Measurements from ENCODE around the gene WFDC13. TPM values are rescaled to one million over a fixed set of nuclear protein-coding genes. Genes with fewer than 3 reads are reported as not detected.
A peak's percentile ranks its signal among the peaks of the same experiment; 100 is the strongest.
"Not testable (repeated sequence)": the region's sequence is repeated elsewhere in the genome, so short reads cannot be mapped to it uniquely, and the experiment has no call there.

The WFDC13 gene
- total and polyA plus RNA-seq, 4 experiments from 2014 or later, result not detected

DNA sequence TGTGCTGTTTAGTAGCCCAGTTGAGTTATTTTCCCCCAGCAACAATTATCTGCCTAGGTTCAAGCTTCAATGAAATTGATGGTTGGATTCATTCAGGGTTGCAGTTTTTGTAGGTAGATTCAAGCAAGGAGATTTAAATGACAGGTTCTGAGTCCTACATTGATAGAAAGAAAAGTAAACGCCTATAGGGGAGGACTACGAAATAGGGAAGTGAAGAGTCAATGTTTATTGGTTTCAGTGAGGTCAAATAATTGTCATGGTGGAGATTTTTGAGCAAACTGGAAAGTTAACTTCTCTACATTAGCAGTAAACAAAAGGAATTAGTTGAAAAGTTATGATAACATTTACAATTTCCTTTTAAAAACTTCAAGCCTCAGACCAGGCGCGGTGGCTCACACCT is 734 bp upstream of the WFDC13 start:
- H3K27ac ChIP-seq (ENCODE audit: low read depth, low read length), result no peak overlapping the region
- H3K36me3 Mint-ChIP-seq, result no peaks in the 10 kb centered on the region

DNA sequence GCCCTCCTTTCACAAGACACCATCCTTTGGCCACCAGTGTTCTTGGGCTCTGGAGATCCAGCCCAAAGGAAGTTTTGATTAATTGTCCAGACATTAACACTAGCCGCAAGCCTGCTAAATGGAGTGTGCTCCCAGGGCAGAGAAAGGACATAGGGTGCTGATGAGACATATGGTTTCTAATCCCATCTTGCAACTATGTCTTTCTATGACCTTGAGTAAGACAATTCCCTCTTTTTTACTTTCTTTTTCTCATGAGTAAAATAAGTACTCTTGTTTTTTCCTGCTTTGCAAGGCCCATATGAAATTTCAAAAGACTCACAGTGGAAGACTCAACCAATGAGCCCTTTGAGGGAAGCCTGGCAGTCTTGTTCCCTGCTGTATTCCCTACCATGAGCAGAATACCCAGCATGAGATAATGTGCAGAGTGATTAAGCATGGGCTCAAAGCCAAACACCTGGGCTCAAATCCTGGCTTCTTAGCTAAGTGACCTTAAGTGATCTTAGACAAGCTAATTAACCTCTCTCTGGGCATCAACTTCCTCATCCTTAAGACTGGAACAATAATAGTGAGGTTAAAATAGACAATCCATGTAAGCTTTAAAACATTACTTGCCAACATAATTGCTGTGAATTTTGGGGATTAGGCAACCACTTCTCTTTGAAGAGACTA is 3.3 kb downstream of the WFDC13 start, which contains the start of gene WFDC10B:
WFDC10B (minus strand) TSS at position 51 of the 669 bp plus-strand sequence. CDS start 19,027 bp downstream, outside the sequence.
- CTCF ChIA-PET (ENCODE audit: partially characterized antibody), result interaction anchor here (0.6 kb wide), 1 partner anchor 67 kb away, joined by 5 read pairs; no protein-coding TSS in a partner anchor

More for the DNA sequence above, 734 bp upstream of the WFDC13 start:
- Mint-ChIP-seq H3K27me3 (peaks cover 20% of the 10 kb centered on the region in 2 donors), H3K4me3 (no peak overlapping the region), H3K4me1 (no peaks in the 10 kb centered on the region), H3K9me3 (no peaks in the 10 kb centered on the region), H3K27ac (no peak overlapping the region)
- POLR2A ChIA-PET (ENCODE audit: partially characterized antibody), result no interaction called here
- CTCF ChIA-PET (ENCODE audit: partially characterized antibody), result no interaction called here
- H3K4me3 ChIP-seq (ENCODE audit: low read length in 2 of 2), result no peak overlapping the region
- DNase-seq, result no peak
- H3K9me3 ChIP-seq (ENCODE audit: control insufficient read depth in 1 of 2, low read length in 2 of 2), result no peaks in the 10 kb centered on the region
- no peaks in the 10 kb centered on the region for H3K36me3 ChIP-seq (ENCODE audit: insufficient read depth, low read length)
- intact Hi-C loops (cut with micrococcal nuclease), result no loop called here
- no peaks in the 10 kb centered on the region for H3K27me3 ChIP-seq (ENCODE audit: insufficient read depth, low read length)
- no peaks in the 10 kb centered on the region for H3K4me1 ChIP-seq (ENCODE audit: insufficient read depth, low read length)

DNA sequence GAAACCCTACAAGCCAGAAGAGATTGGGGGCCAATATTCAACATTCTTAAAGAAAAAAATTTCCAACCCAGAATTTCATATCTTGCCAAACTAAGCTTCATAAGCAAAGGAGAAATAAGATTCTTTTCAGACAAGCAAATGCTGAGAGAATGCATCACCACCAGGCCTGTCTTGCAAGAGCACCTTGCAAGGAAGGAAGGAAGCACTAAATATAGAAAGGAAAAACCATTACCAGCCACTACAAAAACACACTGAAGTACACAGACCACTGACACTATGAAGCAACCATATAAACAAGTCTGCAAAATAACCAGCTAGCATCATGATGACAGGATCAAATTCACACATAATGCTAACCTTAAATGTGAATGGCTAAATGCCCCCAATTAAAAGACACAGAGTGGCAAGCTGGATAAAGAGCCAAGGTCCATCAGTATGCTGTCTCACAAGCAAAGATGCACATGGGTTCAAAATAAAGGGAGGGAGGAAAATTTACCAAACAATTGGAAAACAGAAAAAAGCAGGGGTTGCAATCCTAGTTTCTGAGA is 14.4 kb downstream of the WFDC13 start:
- H3K27ac Mint-ChIP-seq; H3K36me3 ChIP-seq (ENCODE audit: insufficient read depth, low read length); H3K36me3 Mint-ChIP-seq; H3K27me3 ChIP-seq (ENCODE audit: insufficient read depth, low read length); H3K9me3 Mint-ChIP-seq; DNase-seq; H3K4me3 ChIP-seq (ENCODE audit: low read length in 2 of 2); H3K9me3 ChIP-seq (ENCODE audit: control insufficient read depth in 1 of 2, low read length in 2 of 2); intact Hi-C loops (cut with micrococcal nuclease); H3K4me1 ChIP-seq (ENCODE audit: insufficient read depth, low read length); H3K27ac ChIP-seq (ENCODE audit: low read depth, low read length); H3K4me3 Mint-ChIP-seq; CTCF ChIA-PET (ENCODE audit: partially characterized antibody); H3K4me1 Mint-ChIP-seq: not testable (repeated sequence)
- H3K27me3 Mint-ChIP-seq, result peaks cover 19 to 32% of the 10 kb centered on the region in 2 donors
- POLR2A ChIA-PET (ENCODE audit: partially characterized antibody), result interaction anchor here (0.6 kb wide), 1 partner anchor 1568 kb away, joined by 3 read pairs; no protein-coding TSS in a partner anchor

More for the DNA sequence above, 3.3 kb downstream of the WFDC13 start, which contains the start of gene WFDC10B:
- Mint-ChIP-seq H3K4me3 (no peak within 1 kb of the TSS), H3K27ac (no peak within 1 kb of the TSS), H3K4me1 (no peaks in the 10 kb centered on the region), H3K9me3 (peaks cover 0 to 3% (median 0%) of the 10 kb centered on the region in 8 donors), H3K27me3 (peaks cover 23 to 30% of the 10 kb centered on the region in 2 donors), H3K36me3 (no peaks in the 10 kb centered on the region)
- Histone ChIP-seq H3K9me3 (ENCODE audit: control insufficient read depth in 1 of 2, low read length in 2 of 2) (no peaks in the 10 kb centered on the region), H3K4me1 (ENCODE audit: insufficient read depth, low read length) (no peaks in the 10 kb centered on the region), H3K36me3 (ENCODE audit: insufficient read depth, low read length) (no peaks in the 10 kb centered on the region), H3K27me3 (ENCODE audit: insufficient read depth, low read length) (no peaks in the 10 kb centered on the region), H3K4me3 (ENCODE audit: low read length in 2 of 2) (no peak within 1 kb of the TSS), H3K27ac (ENCODE audit: low read depth, low read length) (no peak within 1 kb of the TSS)
- intact Hi-C loops (cut with micrococcal nuclease), result no loop called here
- POLR2A ChIA-PET (ENCODE audit: partially characterized antibody), result no interaction called here
- no peak for DNase-seq

DNA sequence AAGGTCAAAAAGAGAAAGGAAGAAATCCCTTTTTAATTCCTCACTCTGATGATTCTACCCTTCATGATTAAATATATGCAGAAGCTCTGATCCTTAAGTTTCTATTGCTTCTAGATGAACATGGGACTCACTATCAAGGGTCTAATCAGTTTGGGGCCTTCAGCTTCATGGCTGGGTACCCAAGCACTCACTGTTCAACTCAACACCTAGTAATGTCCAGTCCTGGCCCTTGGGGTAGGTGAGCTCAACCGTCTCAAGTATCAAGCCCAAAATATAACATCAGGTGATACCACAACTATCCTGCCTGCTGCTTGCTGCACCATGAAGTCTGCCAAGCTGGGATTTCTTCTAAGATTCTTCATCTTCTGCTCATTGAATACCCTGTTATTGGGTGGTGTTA is 20.2 kb downstream of the WFDC13 start, which contains the start of gene SPINT4:
SPINT4 (plus strand) TSS at position 301 of the 400 bp plus-strand sequence; CDS start at position 322, 21 bp downstream.
- no peak for DNase-seq
- Histone ChIP-seq H3K4me1 (ENCODE audit: insufficient read depth, low read length) (no peaks in the 10 kb centered on the region), H3K36me3 (ENCODE audit: insufficient read depth, low read length) (no peaks in the 10 kb centered on the region), H3K9me3 (ENCODE audit: control insufficient read depth in 1 of 2, low read length in 2 of 2) (no peaks in the 10 kb centered on the region), H3K4me3 (ENCODE audit: low read length in 2 of 2) (no peak within 1 kb of the TSS), H3K27ac (ENCODE audit: low read depth, low read length) (no peak within 1 kb of the TSS), H3K27me3 (ENCODE audit: insufficient read depth, low read length) (no peaks in the 10 kb centered on the region)
- Mint-ChIP-seq H3K27ac (no peak within 1 kb of the TSS), H3K27me3 (peaks cover 25 to 26% of the 10 kb centered on the region in 2 donors), H3K4me1 (no peaks in the 10 kb centered on the region), H3K36me3 (no peaks in the 10 kb centered on the region), H3K4me3 (no peak within 1 kb of the TSS), H3K9me3 (peaks cover 0 to 4% (median under 1%) of the 10 kb centered on the region in 8 donors)
- ChIA-PET POLR2A (ENCODE audit: partially characterized antibody) (no interaction called here), CTCF (ENCODE audit: partially characterized antibody) (no interaction called here)
- intact Hi-C loops (cut with micrococcal nuclease), result no loop called here

- no peaks in the 10 kb centered on the region for H3K36me3 ChIP-seq (ENCODE audit: insufficient read depth, low read length)
- ChIA-PET CTCF (ENCODE audit: partially characterized antibody) (interaction anchor here (0.6 kb wide), 1 partner anchor 13 kb away, joined by 3 read pairs; no protein-coding TSS in a partner anchor), POLR2A (ENCODE audit: partially characterized antibody) (no interaction called here)
- H3K27me3 ChIP-seq (ENCODE audit: insufficient read depth, low read length), result no peaks in the 10 kb centered on the region
- no peak overlapping the region for H3K27ac ChIP-seq (ENCODE audit: low read depth, low read length)
- intact Hi-C loops (cut with micrococcal nuclease), result no loop called here
- H3K9me3 Mint-ChIP-seq, result peaks cover 0 to 4% (median 0%) of the 10 kb centered on the region in 8 donors
- H3K4me3 ChIP-seq (ENCODE audit: low read length in 2 of 2), result no peak overlapping the region
- no peak overlapping the region for H3K4me3 Mint-ChIP-seq
- H3K27me3 Mint-ChIP-seq, result peaks cover 19 to 24% of the 10 kb centered on the region in 2 donors
- no peaks in the 10 kb centered on the region for H3K9me3 ChIP-seq (ENCODE audit: control insufficient read depth in 1 of 2, low read length in 2 of 2)
- no peaks in the 10 kb centered on the region for H3K4me1 Mint-ChIP-seq
- no peaks in the 10 kb centered on the region for H3K4me1 ChIP-seq (ENCODE audit: insufficient read depth, low read length)
- no peak for DNase-seq
- no peaks in the 10 kb centered on the region for H3K36me3 Mint-ChIP-seq
- no peak overlapping the region for H3K27ac Mint-ChIP-seq
Measured at GRCh38 chr20:45725134-45725533, 23.3 kb downstream of the WFDC13 start.

DNA sequence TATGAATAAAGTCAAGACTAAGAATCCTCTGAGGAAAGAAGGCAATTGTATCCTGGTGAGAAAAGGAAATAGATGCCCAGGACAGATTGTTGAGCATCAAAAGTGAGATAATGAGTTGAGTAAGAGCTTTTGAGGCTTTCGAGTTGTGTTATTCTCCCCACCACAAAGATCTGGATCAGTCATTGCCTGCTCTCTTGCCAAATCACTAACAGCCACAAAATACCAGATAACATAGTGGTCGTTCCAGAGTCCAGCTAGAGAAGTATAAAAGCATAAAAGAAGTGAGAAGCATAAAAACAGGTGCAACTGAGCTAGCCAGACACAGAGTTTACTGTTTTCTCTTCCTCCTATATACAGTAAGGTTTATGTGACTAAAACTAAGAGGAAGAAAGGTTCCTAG is 25.2 kb downstream of the WFDC13 start:
- Mint-ChIP-seq H3K27me3 (peaks cover 20 to 27% of the 10 kb centered on the region in 2 donors), H3K27ac (no peak overlapping the region), H3K36me3 (peaks cover 0 to 1% of the 10 kb centered on the region in 2 donors), H3K4me3 (no peak overlapping the region), H3K9me3 (peaks cover 0 to 22% (median 12%) of the 10 kb centered on the region in 8 donors), H3K4me1 (no peaks in the 10 kb centered on the region)
- Histone ChIP-seq H3K4me3 (ENCODE audit: low read length in 2 of 2) (no peak overlapping the region), H3K36me3 (ENCODE audit: insufficient read depth, low read length) (no peaks in the 10 kb centered on the region), H3K27me3 (ENCODE audit: insufficient read depth, low read length) (no peaks in the 10 kb centered on the region), H3K9me3 (ENCODE audit: control insufficient read depth in 1 of 2, low read length in 2 of 2) (no peaks in the 10 kb centered on the region), H3K4me1 (ENCODE audit: insufficient read depth, low read length) (no peaks in the 10 kb centered on the region), H3K27ac (ENCODE audit: low read depth, low read length) (no peak overlapping the region)
- intact Hi-C loops (cut with micrococcal nuclease), result no loop called here
- POLR2A ChIA-PET (ENCODE audit: partially characterized antibody), result no interaction called here
- no peak for DNase-seq
- CTCF ChIA-PET (ENCODE audit: partially characterized antibody), result no interaction called here

DNA sequence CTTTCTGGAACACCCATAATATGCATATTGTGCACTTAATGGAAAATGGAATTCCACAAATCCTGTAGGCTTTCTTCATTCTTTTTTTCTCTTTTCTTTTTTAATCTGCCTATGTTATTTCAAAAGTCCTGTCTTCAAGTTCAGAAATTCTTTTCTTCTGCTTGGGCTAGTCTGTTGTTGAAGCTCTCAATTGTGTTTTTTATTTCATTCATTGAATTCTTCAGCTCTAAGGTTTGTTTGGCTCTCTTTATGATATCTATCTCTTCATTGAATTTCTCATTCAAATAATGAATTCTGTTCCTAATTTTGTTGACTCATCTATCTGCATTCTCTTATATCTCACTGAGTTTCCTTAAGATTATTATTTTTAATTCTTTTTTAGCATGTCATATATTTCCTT is 30.4 kb downstream of the WFDC13 start:
- intact Hi-C loops (cut with micrococcal nuclease), result no loop called here
- Mint-ChIP-seq H3K27me3 (peaks cover 18 to 21% of the 10 kb centered on the region in 2 donors), H3K4me3 (no peak overlapping the region), H3K36me3 (peaks cover 0 to 1% of the 10 kb centered on the region in 2 donors), H3K9me3 (peaks cover 0 to 43% (median 27%) of the 10 kb centered on the region in 8 donors), H3K27ac (peak overlapping the region in 1 of 7 donors; percentile 21), H3K4me1 (no peaks in the 10 kb centered on the region)
- Histone ChIP-seq H3K4me3 (ENCODE audit: low read length in 2 of 2) (no peak overlapping the region), H3K9me3 (ENCODE audit: control insufficient read depth in 1 of 2, low read length in 2 of 2) (no peaks in the 10 kb centered on the region), H3K27ac (ENCODE audit: low read depth, low read length) (no peak overlapping the region), H3K4me1 (ENCODE audit: insufficient read depth, low read length) (no peaks in the 10 kb centered on the region), H3K27me3 (ENCODE audit: insufficient read depth, low read length) (no peaks in the 10 kb centered on the region), H3K36me3 (ENCODE audit: insufficient read depth, low read length) (no peaks in the 10 kb centered on the region)
- DNase-seq, result no peak
- CTCF ChIA-PET (ENCODE audit: partially characterized antibody), result no interaction called here
- POLR2A ChIA-PET (ENCODE audit: partially characterized antibody), result no interaction called here
